MM.1S (cell line): Measurements from ENCODE around the gene ZSWIM4.

ENCODE experiments used
- DNase-seq: peaks from one replicate; pipeline ENCODE4 v3.0.0-alpha.2; 2015
- H2AFZ ChIP-seq: fragments of 300-600 bp; sonication (generic); 2 replicates; pipeline ENCODE4 v1.6.0; 2016; ENCODE audit warnings: antibody characterized with exemption, low read length
- H3F3A ChIP-seq: fragments of 300-600 bp; sonication (generic); 2 replicates; pipeline ENCODE4 v1.6.1; 2016; ENCODE audit warnings: mild to moderate bottlenecking, antibody characterized with exemption, low read length, moderate library complexity, mixed read lengths; ENCODE audit not compliant: insufficient read depth
- H3K27ac ChIP-seq: fragments of 300-600 bp; sonication (generic); 2 replicates; pipeline ENCODE4 v1.5.1; 2016; ENCODE audit warnings: mild to moderate bottlenecking, low read length
- H3K27me3 ChIP-seq: fragments of 300-600 bp; sonication (generic); replicated peaks from 2 replicates; pipeline ENCODE4 v1.6.0; 2016; ENCODE audit warnings: low read length; ENCODE audit not compliant: insufficient read depth
- H3K36me3 ChIP-seq: fragments of 300-600 bp; sonication (generic); replicated peaks from 2 replicates; pipeline ENCODE4 v1.6.1; 2016; ENCODE audit warnings: mild to moderate bottlenecking, low read length, mixed read lengths; ENCODE audit not compliant: insufficient read depth
- H3K4me1 ChIP-seq: fragments of 300-600 bp; sonication (generic); 2 replicates; pipeline ENCODE4 v1.6.1; 2016; ENCODE audit warnings: low read length, mixed read lengths
- H3K4me2 ChIP-seq: fragments of 300-600 bp; sonication (generic); 2 replicates; pipeline ENCODE4 v1.6.0; 2016; ENCODE audit warnings: low read depth, low read length
- H3K4me3 ChIP-seq: fragments of 300-600 bp; sonication (generic); 2 replicates; pipeline ENCODE4 v1.5.1; 2016; ENCODE audit warnings: low read length, mixed read lengths
- H3K79me2 ChIP-seq: fragments of 300-600 bp; sonication (generic); 2 replicates; pipeline ENCODE4 v1.6.1; 2016; ENCODE audit warnings: mixed run types, low read length, mixed read lengths
- H3K9ac ChIP-seq: fragments of 300-600 bp; sonication (generic); 2 replicates; pipeline ENCODE4 v1.6.1; 2016; ENCODE audit warnings: low read length, mixed read lengths
- H3K9me2 ChIP-seq: fragments of 300-600 bp; sonication (generic); replicated peaks from 2 replicates; pipeline ENCODE4 v1.6.1; 2016; ENCODE audit warnings: mild to moderate bottlenecking, low read length, mixed read lengths; ENCODE audit not compliant: insufficient read depth
- H3K9me3 ChIP-seq: fragments of 300-600 bp; sonication (generic); replicated peaks from 2 replicates; pipeline ENCODE4 v1.6.1; 2016; ENCODE audit warnings: mild to moderate bottlenecking, low read length, mixed read lengths; ENCODE audit not compliant: insufficient read depth
- H4K20me1 ChIP-seq: fragments of 300-600 bp; sonication (generic); 2 replicates; pipeline ENCODE4 v1.6.1; 2016; ENCODE audit warnings: mild to moderate bottlenecking, low read length, moderate library complexity, mixed read lengths; ENCODE audit not compliant: insufficient read depth
- CTCF ChIP-seq: fragments of 300-600 bp; sonication (generic); IDR thresholded peaks from 2 replicates; pipeline ENCODE4 v1.5.1; 2016; ENCODE audit warnings: antibody characterized with exemption, low read length, mixed read lengths
- EZH2 ChIP-seq: fragments of 300-600 bp; sonication (generic); optimal IDR thresholded peaks from 2 replicates; pipeline ENCODE3; 2017; ENCODE audit warnings: low read depth, mild to moderate bottlenecking, antibody characterized with exemption, low read length, mixed read lengths
- EZH2phosphoT487 ChIP-seq: fragments of 300-600 bp; sonication (generic); IDR thresholded peaks from 2 replicates; pipeline ENCODE4 v1.6.1; 2018; ENCODE audit warnings: antibody characterized with exemption, low read length

ZSWIM4 gene

GRCh38 chr19:13758795-13759194 lies 36.4 kb upstream of the ZSWIM4 start:
- no peaks in the 10 kb centered on the region for H3K27me3 ChIP-seq
- H4K20me1 ChIP-seq = no peaks in the 10 kb centered on the region
- H3K9me3 ChIP-seq = no peaks in the 10 kb centered on the region
- TF ChIP-seq EZH2phosphoT487 = no peak
- no peak for TF ChIP-seq EZH2
- no peak for TF ChIP-seq CTCF
- H3K4me2 ChIP-seq = no peak overlapping the region
- no peak overlapping the region for H3K9ac ChIP-seq
- no peak overlapping the region for H3K27ac ChIP-seq
- no peaks in the 10 kb centered on the region for H3F3A ChIP-seq
- DNase-seq = no peak
- no peak overlapping the region for H2AFZ ChIP-seq
- H3K36me3 ChIP-seq = no peaks in the 10 kb centered on the region
- no peaks in the 10 kb centered on the region for H3K4me1 ChIP-seq
- no peak overlapping the region for H3K4me3 ChIP-seq
- H3K79me2 ChIP-seq = no peaks in the 10 kb centered on the region
- H3K9me2 ChIP-seq = no peaks in the 10 kb centered on the region

GRCh38 chr19:13761423-13761822 lies 33.8 kb upstream of the ZSWIM4 start:
- no peak overlapping the region for H3K4me3 ChIP-seq

GRCh38 chr19:13762635-13763235 lies 32.5 kb upstream of the ZSWIM4 start:
- Histone ChIP-seq H4K20me1 (no peaks in the 10 kb centered on the region), H3K9me2 (no peaks in the 10 kb centered on the region), H3K27ac (no peak overlapping the region), H3K36me3 (no peaks in the 10 kb centered on the region), H3K9ac (no peak overlapping the region), H2AFZ (no peak overlapping the region), H3K4me1 (0 out of 2 replicates have a peak, but pooled peaks cover 6% of the 10 kb centered on the region), H3K79me2 (peaks cover 11% of the 10 kb centered on the region), H3K9me3 (no peaks in the 10 kb centered on the region), H3F3A (no peaks in the 10 kb centered on the region), H3K4me3 (no peak overlapping the region), H3K4me2 (no peak overlapping the region), H3K27me3 (no peaks in the 10 kb centered on the region)
- DNase-seq = no peak
- no peak for TF ChIP-seq EZH2
- TF ChIP-seq CTCF = no peak
- TF ChIP-seq EZH2phosphoT487 = no peak

More at GRCh38 chr19:13761423-13761822, 33.8 kb upstream of the ZSWIM4 start:
- Histone ChIP-seq H3K27me3 (no peaks in the 10 kb centered on the region), H3F3A (no peaks in the 10 kb centered on the region), H3K79me2 (peaks cover 11% of the 10 kb centered on the region), H4K20me1 (no peaks in the 10 kb centered on the region), H3K9me2 (no peaks in the 10 kb centered on the region), H2AFZ (no peak overlapping the region), H3K27ac (no peak overlapping the region), H3K9me3 (no peaks in the 10 kb centered on the region), H3K9ac (no peak overlapping the region), H3K36me3 (no peaks in the 10 kb centered on the region), H3K4me2 (no peak overlapping the region), H3K4me1 (0 out of 2 replicates have a peak, but pooled peaks cover 6% of the 10 kb centered on the region)
- TF ChIP-seq EZH2 (no peak), CTCF (no peak), EZH2phosphoT487 (no peak)
- no peak for DNase-seq
